NOMO-1 treated with DMSO at 0.1 percent for 48 hours (cell line): ENCODE results near the gene RPL31.

ENCODE experiments used
- DNase-seq: peaks from one replicate; lab custom pipeline; 2025; ENCODE audit not compliant: unreplicated experiment; lab: John Stamatoyannopoulos, UW

The RPL31 gene

GRCh38 chr2:101001691-101002561 lies at the start of gene RPL31:
TSS of gene RPL31 (plus strand) at chr2:101002289. CDS start at chr2:101002702, 413 bp downstream.
- DNase-seq = peak; percentile 97

DNA sequence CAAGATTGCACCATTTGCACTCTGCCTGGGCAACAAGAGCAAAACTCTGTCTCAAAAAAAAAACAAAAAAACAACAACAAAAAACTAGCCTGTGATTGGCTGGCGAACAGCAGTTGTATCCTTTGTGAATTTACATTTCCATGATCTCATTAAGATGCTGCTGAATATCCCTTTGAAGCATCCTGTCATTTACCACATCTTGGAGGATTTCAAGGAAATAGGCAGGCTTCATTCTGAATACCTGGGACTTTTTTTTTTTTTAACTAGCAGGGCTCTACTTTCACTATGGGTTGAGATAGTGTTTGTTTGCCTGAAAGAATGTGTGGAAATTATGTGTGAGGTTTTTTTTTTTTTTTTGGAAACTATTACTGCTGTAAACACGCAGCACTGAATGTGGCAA lies 49.6 kb upstream of the RPL31 start:
- no peak for DNase-seq

GRCh38 chr2:100953406-100954043 lies 48.6 kb upstream of the RPL31 start:
- DNase-seq = no peak

DNA sequence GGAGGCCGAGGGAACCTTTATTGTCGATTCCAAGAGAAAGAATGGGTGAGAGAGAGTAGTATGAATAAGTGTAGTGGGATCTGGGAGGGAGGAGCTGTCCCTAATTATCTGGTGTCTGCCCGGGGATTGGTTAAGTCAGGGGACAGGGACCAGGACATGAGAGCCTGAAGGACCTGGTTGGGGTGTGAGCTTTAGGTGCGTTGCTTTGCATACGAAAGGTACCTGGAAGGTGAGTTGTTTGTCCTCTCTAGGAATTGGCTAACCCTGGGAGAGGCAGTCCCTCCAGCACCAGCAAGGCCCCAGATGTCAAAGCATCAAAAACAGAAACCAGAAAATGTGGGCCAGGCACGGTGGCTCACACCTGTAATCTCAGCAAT lies 48.1 kb upstream of the RPL31 start:
- no peak for DNase-seq

DNA sequence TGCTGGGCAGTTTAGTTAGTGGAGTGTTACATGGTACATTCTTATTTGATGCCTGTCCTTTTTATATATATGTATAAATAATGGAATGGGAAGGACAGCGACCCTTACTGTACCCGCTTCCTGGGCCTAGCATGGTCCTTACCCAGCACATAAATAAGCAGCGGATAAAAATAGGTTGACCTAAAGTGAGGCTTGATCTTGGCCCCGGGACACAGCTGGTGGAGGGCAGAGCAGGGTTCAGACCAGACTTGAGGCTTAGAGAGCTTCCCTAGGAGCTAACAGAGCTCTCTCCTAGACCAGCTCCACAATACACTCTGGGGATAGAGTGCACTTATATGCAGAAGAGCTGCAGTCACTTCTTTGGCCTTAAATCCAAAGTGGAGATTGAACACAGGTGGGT lies 46.9 kb upstream of the RPL31 start:
- DNase-seq = no peak

- no peak for DNase-seq
These were observed 46.0 kb upstream of the RPL31 start for GRCh38 chr2:100956081-100956480.

- no peak for DNase-seq
These were observed 44.0 kb upstream of the RPL31 start for GRCh38 chr2:100957996-100958653.

DNA sequence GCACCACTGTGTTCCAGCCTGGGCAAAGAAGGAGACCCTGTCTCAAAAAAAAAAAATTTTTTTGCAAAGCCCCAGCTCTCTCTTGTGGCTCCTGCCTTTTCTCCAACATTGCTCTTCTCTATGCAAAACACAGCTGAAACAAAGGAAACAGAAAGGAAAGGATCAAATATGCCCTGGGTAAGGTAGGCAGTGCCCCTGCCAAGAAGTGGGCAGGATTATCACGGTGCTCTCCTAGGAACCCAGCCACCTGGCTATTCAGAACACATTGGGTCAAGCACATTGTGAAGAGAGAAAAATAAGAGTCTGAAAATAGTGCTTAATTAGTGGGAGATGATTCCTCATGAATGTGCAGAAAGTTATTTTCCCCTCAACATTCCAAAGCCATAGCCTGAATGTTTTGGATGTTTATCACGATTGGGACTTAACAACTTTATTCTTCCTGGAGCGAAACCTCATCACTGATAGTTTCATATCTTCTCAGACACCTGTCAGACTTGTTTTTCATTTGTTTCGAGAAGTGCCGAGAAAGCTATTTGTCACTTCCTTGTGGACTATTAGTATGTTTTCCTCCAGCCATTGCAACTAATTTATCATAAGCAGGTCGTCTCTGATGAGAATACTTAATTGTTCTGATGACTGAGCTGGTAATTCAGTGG lies 42.7 kb upstream of the RPL31 start:
- no peak for DNase-seq

- no peak for DNase-seq
These were observed 41.4 kb upstream of the RPL31 start for GRCh38 chr2:100960688-100961087.

DNA sequence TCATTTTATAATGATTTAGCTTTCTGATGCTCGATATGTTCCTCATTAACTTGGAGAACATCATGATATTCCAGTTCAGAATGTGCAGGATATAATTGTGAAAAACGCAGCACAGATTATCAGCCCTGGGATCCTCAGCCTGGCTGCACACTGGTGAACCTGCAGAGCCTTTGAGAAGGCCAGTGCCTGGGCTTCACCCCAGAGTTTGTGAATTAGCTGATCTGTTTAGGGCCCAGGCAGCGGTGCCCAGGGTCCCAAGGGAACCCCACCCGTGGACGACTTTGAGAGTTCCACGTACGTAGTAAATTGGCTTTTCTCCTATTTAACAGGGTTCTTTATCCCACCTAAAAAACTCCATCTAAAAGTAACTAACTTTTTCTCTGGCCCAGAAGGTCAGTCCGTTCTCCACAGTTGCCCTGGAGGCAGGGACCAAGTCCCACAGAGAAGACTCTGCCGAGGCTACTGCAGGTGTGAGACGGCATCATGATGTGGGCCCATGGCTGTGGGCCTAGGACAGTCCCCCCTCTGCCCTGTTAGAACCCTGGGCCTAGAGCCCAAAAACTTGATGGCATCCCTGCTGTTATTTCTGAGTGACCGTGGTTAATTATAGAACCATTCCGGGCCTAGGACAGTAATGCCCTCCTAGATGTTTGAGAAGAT lies 39.6 kb upstream of the RPL31 start:
- no peak for DNase-seq

DNA sequence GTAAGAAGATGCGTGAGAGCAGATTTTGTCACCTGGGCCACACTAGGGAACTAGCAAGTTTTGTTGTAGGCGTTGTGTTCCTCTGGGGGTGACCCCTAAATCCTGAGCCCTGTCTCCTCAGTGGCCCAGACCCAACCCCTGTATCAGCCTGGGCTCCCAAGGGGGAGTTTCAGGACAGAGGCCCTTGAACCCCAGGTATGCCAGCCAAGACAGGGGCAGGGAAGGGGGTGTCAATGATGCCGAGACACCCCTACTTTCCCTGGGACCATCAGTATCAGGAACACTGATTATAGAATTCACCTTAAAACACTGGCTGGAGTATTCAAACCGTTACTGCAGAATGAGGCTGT lies 39.1 kb upstream of the RPL31 start:
- no peak for DNase-seq

DNA sequence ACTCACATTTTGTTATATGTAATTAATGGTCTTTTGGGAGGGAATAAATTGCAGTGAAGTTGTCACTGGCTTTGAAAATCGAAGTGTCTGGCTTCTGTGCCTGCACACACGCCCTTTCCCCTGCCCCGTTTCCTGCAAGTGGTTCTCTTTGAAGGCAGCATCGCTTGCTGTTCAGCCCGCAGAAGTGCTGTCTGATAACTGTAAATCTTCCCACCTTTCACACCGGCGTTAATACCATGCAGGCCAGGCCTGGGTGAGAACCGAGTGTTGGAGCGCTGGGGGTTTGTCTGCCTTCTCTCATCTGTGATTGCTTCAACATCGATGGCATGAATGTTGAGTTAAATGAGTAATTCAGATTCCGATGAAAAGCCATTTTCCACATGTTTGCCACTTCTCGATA lies 37.9 kb upstream of the RPL31 start:
- no peak for DNase-seq

- no peak for DNase-seq
These were observed 37.4 kb upstream of the RPL31 start for GRCh38 chr2:100964681-100965169.

DNA sequence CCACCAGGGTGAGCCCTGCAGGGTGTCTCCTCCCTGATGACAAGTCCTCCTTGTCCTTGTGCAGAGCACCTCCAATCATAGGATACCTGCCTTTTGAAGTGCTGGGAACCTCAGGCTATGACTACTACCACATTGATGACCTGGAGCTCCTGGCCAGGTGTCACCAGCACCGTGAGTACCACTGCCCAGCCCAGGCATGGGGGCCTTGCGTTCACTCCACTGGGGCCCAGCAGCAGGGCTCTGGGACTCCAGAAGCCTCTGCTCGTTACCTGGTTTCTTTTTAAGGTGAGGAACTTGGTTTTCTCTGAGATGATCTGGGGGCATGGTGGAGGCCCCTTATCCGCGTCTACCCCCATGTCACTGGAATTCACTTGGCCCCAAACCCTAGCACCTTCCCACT lies 36.5 kb upstream of the RPL31 start:
- DNase-seq = no peak

- DNase-seq = no peak
These were observed 34.4 kb upstream of the RPL31 start for GRCh38 chr2:100967716-100968115.

GRCh38 chr2:100968146-100969145 lies 33.6 kb upstream of the RPL31 start:
- DNase-seq = no peak

DNA sequence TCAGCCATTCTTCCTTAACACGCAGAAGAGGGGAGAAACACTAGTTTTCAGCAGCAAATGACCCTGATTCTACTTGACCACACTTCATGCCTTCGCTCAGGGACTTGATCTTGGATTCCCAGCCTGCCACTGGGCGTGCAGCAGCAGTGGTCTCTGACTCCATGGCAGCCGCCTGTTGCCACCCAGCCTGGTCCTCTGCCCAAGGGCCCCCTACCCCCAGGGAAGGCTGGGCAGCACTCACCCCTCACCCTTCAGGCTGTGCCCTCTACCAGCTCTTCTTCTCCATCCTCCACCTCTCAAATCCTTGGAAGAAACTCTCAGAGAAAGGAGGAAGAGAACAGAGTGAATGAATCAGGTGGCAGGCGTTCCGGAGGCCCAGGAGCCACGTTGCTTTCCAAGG lies 32.1 kb upstream of the RPL31 start:
- DNase-seq = no peak

DNA sequence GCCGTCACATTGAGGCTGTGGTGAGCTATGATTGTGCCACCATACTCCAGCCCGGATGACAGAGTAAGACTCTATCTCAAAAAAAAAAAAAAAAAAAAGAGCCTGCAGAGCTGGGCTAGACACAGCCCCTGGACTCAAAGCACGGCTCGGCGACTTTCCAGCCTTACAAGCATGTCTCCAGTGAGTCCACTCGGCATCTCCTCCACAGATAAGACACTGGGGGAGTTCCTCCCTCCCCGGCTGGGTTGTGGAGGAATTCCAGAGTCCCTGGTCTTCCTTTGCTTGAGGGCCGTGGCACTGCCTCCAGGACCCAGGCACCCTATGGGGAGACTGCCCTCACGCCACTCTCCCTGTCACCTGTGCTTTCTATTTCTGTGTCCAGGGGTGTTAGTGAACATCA lies 30.9 kb upstream of the RPL31 start:
- no peak for DNase-seq

- DNase-seq = no peak
These were observed 29.6 kb upstream of the RPL31 start for GRCh38 chr2:100972452-100972851.
